Hepatocyte (in vitro differentiated cells): ENCODE measurements around the gene SLC2A11.

ENCODE experiments used
- CTCF ChIP-seq: fragments of 200-600 bp; sonication (generic); IDR thresholded peaks from 2 replicates; pipeline ENCODE4 v1.5.1; 2016; ENCODE audit warnings: antibody characterized with exemption, mild to moderate bottlenecking; ENCODE audit not compliant: poor library complexity
- EZH2 ChIP-seq: fragments of 200-600 bp; sonication (generic); IDR thresholded peaks from 2 replicates; pipeline ENCODE4 v1.6.1; 2016; ENCODE audit warnings: antibody characterized with exemption, mild to moderate bottlenecking, borderline replicate concordance

GRCh38 chr22:23812378-23812777, 45.3 kb upstream of the SLC2A11 start:
- TF ChIP-seq CTCF (no peak), EZH2 (no peak)
